NCI-H128 (cell line): Measurements from ENCODE around the gene CCDC3.

ENCODE experiments used
- DNase-seq: peaks from one replicate; lab custom pipeline; 2025; ENCODE audit not compliant: unreplicated experiment; lab: John Stamatoyannopoulos, UW

CCDC3 gene

DNA sequence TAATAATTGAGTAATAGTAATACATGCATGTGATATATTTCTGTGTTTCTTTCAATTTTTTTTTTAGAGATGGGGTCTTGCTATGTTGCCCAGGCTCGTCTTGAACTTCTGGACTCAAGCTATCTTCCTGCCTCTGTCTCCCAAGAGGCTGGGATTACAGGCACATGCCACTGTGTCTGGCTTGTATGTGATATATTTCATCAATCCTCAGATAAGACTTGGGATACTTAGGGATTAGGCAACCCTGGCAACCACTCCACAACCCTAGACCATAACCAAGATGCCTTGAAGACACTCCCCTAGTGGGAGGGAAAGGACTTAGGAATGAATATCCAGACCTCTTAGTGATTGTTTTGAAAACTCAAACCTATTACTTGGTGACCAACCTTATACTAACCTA, 154.8 kb downstream of the CCDC3 start:
- no peak for DNase-seq
